ENCODE measurements around the gene MYCBPAP.

MYCBPAP gene

GRCh38 chr17:50507871-50508572 lies at the start of gene MYCBPAP:
TSS of gene MYCBPAP (plus strand) at chr17:50508439. CDS start at chr17:50508675, 236 bp downstream.
- peak; percentile 50 to 75 for DNase-seq (ENCODE audit: extremely low read depth in 1 of 2, low read depth in 1 of 2)

GRCh38 chr17:50458701-50459676 lies 49.2 kb upstream of the MYCBPAP start:
- no peak for DNase-seq (ENCODE audit: extremely low read depth in 1 of 2, low read depth in 1 of 2)

- DNase-seq (ENCODE audit: extremely low read depth in 1 of 2, low read depth in 1 of 2) = no peak
Observed at GRCh38 chr17:50459756-50460155, 48.5 kb upstream of the MYCBPAP start.

- DNase-seq (ENCODE audit: extremely low read depth in 1 of 2, low read depth in 1 of 2) = no peak
Observed at GRCh38 chr17:50460831-50461526, 47.3 kb upstream of the MYCBPAP start.

GRCh38 chr17:50461550-50462132 lies 46.6 kb upstream of the MYCBPAP start:
- no peak for DNase-seq (ENCODE audit: extremely low read depth in 1 of 2, low read depth in 1 of 2)

- no peak for DNase-seq (ENCODE audit: extremely low read depth in 1 of 2, low read depth in 1 of 2)
Observed at GRCh38 chr17:50462446-50462845, 45.8 kb upstream of the MYCBPAP start.

GRCh38 chr17:50464121-50464520 lies 44.1 kb upstream of the MYCBPAP start:
- no peak for DNase-seq (ENCODE audit: extremely low read depth in 1 of 2, low read depth in 1 of 2)

- no peak for DNase-seq (ENCODE audit: extremely low read depth in 1 of 2, low read depth in 1 of 2)
Observed at GRCh38 chr17:50464736-50465135, 43.5 kb upstream of the MYCBPAP start.

GRCh38 chr17:50465171-50465570 lies 43.1 kb upstream of the MYCBPAP start:
- no peak for DNase-seq (ENCODE audit: extremely low read depth in 1 of 2, low read depth in 1 of 2)

- no peak for DNase-seq (ENCODE audit: extremely low read depth in 1 of 2, low read depth in 1 of 2)
Observed at GRCh38 chr17:50465635-50466034, 42.6 kb upstream of the MYCBPAP start.

GRCh38 chr17:50466371-50467113 lies 41.7 kb upstream of the MYCBPAP start:
- no peak for DNase-seq (ENCODE audit: extremely low read depth in 1 of 2, low read depth in 1 of 2)

GRCh38 chr17:50467114-50467854 lies 41.0 kb upstream of the MYCBPAP start:
- DNase-seq (ENCODE audit: extremely low read depth in 1 of 2, low read depth in 1 of 2) = no peak

GRCh38 chr17:50467855-50468303 lies 40.4 kb upstream of the MYCBPAP start:
- no peak for DNase-seq (ENCODE audit: extremely low read depth in 1 of 2, low read depth in 1 of 2)

- no peak for DNase-seq (ENCODE audit: extremely low read depth in 1 of 2, low read depth in 1 of 2)
Observed at GRCh38 chr17:50468304-50469207, 39.7 kb upstream of the MYCBPAP start, which contains the start of gene CHAD. TSS of gene CHAD (minus strand) at chr17:50468880. CDS start at chr17:50468813, 67 bp downstream.

GRCh38 chr17:50469208-50469605 lies 39.0 kb upstream of the MYCBPAP start:
- no peak for DNase-seq (ENCODE audit: extremely low read depth in 1 of 2, low read depth in 1 of 2)

- DNase-seq (ENCODE audit: extremely low read depth in 1 of 2, low read depth in 1 of 2) = no peak
Observed at GRCh38 chr17:50469671-50470305, 38.5 kb upstream of the MYCBPAP start.

GRCh38 chr17:50470426-50470825 lies 37.8 kb upstream of the MYCBPAP start:
- no peak for DNase-seq (ENCODE audit: extremely low read depth in 1 of 2, low read depth in 1 of 2)

All from stimulated activated CD8-positive, alpha-beta memory T cell treated with anti-CD3 and anti-CD28 coated beads, Interleukin-7, amount 100 ng/mL, for 48 hours (primary cell).